Activated naive CD4-positive, alpha-beta T cell treated with anti-CD3 and anti-CD28 coated beads for 36 hours (primary cell): ENCODE data around the gene EDN2. TPM values are rescaled to one million over a fixed set of nuclear protein-coding genes. Genes with fewer than 3 reads are reported as not detected.

Source experiments
- CTCF ChIA-PET: fragments of 350-600 bp; sonication (Branson Sonifier 250); formaldehyde crosslinking; loops from one replicate; lab custom pipeline; 2021; ENCODE audit warnings: antibody characterized with exemption; lab: Charles Lee
- DNase-seq: peaks from one replicate; pipeline ENCODE4 v3.0.0-alpha.2; 2020
- H3K27ac Mint-ChIP-seq: one replicate; pipeline ENCODE4 v1.8.0; 2021; ENCODE audit warnings: mild to moderate bottlenecking, mixed read lengths
- H3K27me3 Mint-ChIP-seq: one replicate; pipeline ENCODE4 v1.8.0; 2021; ENCODE audit warnings: low read depth, mixed read lengths
- H3K36me3 Mint-ChIP-seq: one replicate; pipeline ENCODE4 v1.8.0; 2021; ENCODE audit warnings: low read depth, mixed read lengths
- H3K4me1 Mint-ChIP-seq: one replicate; pipeline ENCODE4 v1.8.0; 2021; ENCODE audit warnings: low read depth, mixed read lengths
- H3K4me3 Mint-ChIP-seq: one replicate; pipeline ENCODE4 v1.8.0; 2021; ENCODE audit warnings: mild to moderate bottlenecking, moderate library complexity, mixed read lengths
- H3K9me3 Mint-ChIP-seq: one replicate; pipeline ENCODE4 v1.8.0; 2021; ENCODE audit warnings: mixed read lengths
- intact Hi-C: fragments of 100-400 bp; cut with micrococcal nuclease; formaldehyde crosslinking; loops from one replicate; pipeline ENCODE4 v1.15.1; 2023
- total RNA-seq, 2 experiments: library from RNA; stranded (reverse); gene quantifications; one replicate each; pipeline ENCODE4 v1.2.3, GENCODE V29; 2021

EDN2 gene
- total RNA-seq, 2 experiments from 2014 or later = not detected

DNA sequence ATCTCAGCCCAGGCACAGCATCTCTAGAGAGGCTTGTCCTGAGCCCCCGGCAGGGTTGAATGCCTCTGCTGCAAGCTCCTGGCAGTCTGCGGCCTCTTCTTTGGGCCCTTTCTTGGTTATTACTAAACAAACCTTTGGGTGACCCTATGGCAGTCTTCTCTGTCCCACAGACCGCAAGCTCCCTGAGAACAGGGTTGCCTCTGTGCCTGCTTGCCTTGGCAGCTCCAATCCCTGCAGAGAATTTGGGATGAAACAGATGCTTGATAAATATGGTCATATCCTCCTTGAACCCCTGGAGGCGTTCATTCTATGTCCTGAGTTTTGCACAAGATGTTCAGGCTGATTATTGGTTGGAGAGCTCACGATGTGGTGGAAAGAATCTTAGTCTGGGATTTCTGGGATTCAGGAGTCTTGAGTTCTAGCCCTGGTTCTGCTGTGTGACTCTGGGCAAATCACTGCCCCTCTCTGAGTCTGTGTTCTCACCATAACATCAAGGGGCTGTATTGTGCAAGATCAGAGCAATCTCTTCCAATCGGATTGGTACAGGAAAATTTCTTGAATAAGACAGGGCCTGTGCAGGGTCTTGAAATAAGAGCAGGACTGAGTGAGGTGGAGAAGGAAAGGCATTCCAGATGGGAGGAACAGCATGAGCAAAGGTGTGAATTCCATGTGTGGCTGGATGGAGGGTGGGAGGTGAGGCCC is 49.6 kb downstream of the EDN2 start:
- Mint-ChIP-seq H3K27ac (no peak overlapping the region), H3K9me3 (no peaks in the 10 kb centered on the region), H3K4me3 (no peak overlapping the region), H3K27me3 (peaks cover 19% of the 10 kb centered on the region), H3K4me1 (no peaks in the 10 kb centered on the region), H3K36me3 (no peaks in the 10 kb centered on the region)
- CTCF ChIA-PET = interaction anchor here (1.1 to 2.2 kb wide), 3 partner anchors 10 to 166 kb away, joined by 4 to 7 read pairs (median 5); no protein-coding TSS in a partner anchor
- no peak for DNase-seq
- intact Hi-C loops = loop anchor here (5.0 kb wide), 2 partner anchors 113 to 153 kb away; no protein-coding TSS in a partner anchor

DNA sequence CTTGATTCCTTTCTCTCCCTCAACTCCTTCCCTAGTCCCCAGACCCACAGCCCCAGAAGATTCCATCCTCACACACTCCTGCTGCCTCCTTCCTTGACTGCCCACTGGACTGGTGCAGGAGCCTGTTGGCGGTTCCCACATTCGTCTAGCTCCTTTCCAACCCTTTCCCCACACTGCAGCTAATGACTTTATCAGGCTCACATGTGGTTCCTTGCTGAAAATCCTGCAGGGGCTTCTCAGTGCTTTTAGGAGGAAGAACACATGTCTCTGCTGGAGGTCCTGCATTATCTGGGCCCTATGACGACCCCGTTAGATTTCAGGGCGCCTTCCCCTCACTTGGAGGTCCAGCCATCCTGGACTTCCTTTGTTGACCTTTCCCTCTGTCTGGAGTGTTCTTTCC is 50.2 kb downstream of the EDN2 start:
- Mint-ChIP-seq H3K4me1 (no peaks in the 10 kb centered on the region), H3K36me3 (no peaks in the 10 kb centered on the region), H3K9me3 (no peaks in the 10 kb centered on the region), H3K27me3 (peaks cover 19% of the 10 kb centered on the region), H3K27ac (no peak overlapping the region), H3K4me3 (no peak overlapping the region)
- CTCF ChIA-PET = interaction anchor here (0.6 to 2.8 kb wide), 8 partner anchors 10 to 173 kb away, joined by 3 to 10 read pairs (median 5); no protein-coding TSS in a partner anchor
- no peak for DNase-seq
- intact Hi-C loops = loop anchor here (5.0 kb wide), 2 partner anchors 112 to 152 kb away; no protein-coding TSS in a partner anchor

DNA sequence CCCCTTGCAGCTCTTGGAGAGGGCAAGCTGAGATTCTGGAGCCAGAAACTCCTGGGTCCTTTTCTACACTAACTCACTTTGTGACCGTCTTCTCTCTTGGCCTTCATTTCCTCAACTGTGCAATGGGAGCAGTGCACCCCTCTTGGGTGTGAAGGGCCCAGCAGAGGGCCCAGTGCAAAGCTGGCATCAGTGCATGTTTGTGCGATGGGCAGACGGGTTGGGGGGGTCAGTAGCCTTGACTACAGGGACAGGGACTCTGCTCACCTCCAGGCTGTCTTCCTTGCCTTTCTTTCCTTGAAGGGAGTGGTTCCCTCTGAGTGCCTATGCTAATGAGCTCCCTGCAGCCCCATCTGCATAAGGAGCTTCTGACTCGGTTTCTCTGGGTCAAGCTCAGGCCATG is 51.0 kb downstream of the EDN2 start:
- Mint-ChIP-seq H3K4me1 (no peaks in the 10 kb centered on the region), H3K27me3 (peaks cover 19% of the 10 kb centered on the region), H3K4me3 (no peak overlapping the region), H3K27ac (no peak overlapping the region), H3K36me3 (no peaks in the 10 kb centered on the region), H3K9me3 (no peaks in the 10 kb centered on the region)
- no peak for DNase-seq
- CTCF ChIA-PET = interaction anchor here (0.6 to 2.8 kb wide), 18 partner anchors 9 to 204 kb away, joined by 3 to 10 read pairs (median 4); no protein-coding TSS in a partner anchor
- intact Hi-C loops = loop anchor here (5.0 kb wide), 2 partner anchors 111 to 151 kb away; no protein-coding TSS in a partner anchor

DNA sequence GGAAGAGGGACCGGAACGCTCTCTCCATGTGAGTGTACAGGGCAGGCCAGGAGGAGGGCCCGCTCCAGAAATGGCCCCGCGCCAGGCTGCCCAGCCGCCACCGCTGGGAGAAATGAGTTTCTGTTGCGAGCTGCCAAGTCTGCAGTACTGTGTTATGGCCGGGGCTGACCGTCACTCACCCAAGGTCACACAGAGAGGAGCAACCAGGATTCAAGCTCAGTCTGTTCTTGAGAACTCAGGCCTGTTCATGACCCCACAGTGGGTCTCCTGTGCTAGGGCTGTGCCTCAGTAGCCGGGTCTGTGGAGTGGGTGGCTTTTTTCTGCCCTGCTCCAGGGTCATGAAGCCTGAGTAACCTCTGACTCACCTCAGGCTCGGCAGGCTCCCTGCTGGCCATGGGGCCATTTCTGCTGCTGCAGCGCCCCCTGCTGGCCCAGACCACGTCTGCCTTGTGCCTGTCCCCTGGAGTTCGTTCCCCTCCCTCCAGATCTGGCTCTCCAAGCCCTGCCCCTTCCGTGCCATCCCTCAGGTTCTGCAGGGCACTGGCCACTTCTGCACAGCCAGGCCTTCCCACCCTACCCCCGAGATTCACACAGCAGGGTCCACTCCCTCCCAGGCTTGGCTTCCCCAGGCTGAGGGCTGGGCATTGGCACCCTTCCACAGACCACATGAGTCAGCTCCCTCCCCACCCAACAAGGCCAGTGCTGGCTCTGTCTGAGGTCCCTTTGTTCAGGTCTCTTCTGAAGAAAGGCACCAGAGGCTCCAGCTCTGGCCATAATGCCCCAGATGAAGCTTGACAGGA is 51.8 kb downstream of the EDN2 start:
- no peaks in the 10 kb centered on the region for H3K36me3 Mint-ChIP-seq
- CTCF ChIA-PET = interaction anchor here (0.6 to 2.8 kb wide), 21 partner anchors 9 to 465 kb away, joined by 3 to 10 read pairs (median 4); no protein-coding TSS in a partner anchor
- H3K27me3 Mint-ChIP-seq = peaks cover 19% of the 10 kb centered on the region
- peak; percentile 86 for DNase-seq
- no peaks in the 10 kb centered on the region for H3K4me1 Mint-ChIP-seq
- no peak overlapping the region for H3K27ac Mint-ChIP-seq
- H3K9me3 Mint-ChIP-seq = no peaks in the 10 kb centered on the region
- intact Hi-C loops = loop anchor here (1.0 to 5.0 kb wide), 3 partner anchors 110 to 164 kb away; no protein-coding TSS in a partner anchor
- H3K4me3 Mint-ChIP-seq = no peak overlapping the region

DNA sequence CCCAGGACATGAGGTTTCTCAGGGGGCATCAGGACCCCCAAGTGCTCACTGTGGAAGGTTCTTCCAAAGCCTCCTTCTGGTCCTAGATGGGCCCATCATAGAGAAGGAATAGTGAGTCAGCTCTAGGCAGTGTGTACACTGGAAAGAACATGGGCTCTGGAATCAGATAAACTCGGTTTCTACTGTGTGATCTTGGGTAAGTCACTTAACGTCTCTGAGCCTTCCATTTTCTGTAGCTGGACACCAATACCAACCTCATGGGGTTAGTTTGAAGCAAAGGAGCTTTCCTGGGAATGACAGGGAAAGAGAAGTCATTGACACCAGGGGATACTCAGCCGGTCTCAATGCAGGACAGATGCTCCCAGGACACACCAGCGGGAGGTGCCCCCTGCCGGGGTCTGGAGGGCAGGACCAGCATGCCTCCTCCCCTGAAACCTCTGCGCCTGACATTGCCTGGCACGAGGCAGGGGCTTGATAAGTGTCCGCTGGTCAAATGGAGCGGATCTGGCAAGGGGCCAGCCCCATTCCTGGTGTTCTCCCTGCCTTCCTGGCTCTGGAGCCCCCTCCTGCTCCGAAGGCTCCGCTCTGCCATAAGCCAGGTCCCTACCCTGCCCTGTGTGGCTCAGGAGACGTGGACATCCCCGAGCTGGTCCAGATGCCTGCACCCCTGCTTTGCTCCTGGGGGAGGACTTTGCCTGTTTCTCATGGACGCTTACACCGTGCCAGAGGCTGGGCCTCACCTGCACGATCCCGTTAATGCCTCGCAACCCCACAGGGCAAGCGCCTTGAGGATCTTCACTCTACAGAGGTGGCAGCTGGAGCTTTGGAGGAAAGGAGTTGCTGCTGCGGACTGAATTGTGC is 52.8 kb downstream of the EDN2 start:
- no peaks in the 10 kb centered on the region for H3K4me1 Mint-ChIP-seq
- DNase-seq = no peak
- peaks cover 19% of the 10 kb centered on the region for H3K27me3 Mint-ChIP-seq
- CTCF ChIA-PET = interaction anchor here (0.9 to 2.8 kb wide), 10 partner anchors 8 to 167 kb away, joined by 3 to 10 read pairs (median 4); no protein-coding TSS in a partner anchor
- no peak overlapping the region for H3K27ac Mint-ChIP-seq
- H3K36me3 Mint-ChIP-seq = no peaks in the 10 kb centered on the region
- no peak overlapping the region for H3K4me3 Mint-ChIP-seq
- intact Hi-C loops = loop anchor here (1.0 to 5.0 kb wide), 3 partner anchors 109 to 163 kb away; no protein-coding TSS in a partner anchor
- no peaks in the 10 kb centered on the region for H3K9me3 Mint-ChIP-seq

DNA sequence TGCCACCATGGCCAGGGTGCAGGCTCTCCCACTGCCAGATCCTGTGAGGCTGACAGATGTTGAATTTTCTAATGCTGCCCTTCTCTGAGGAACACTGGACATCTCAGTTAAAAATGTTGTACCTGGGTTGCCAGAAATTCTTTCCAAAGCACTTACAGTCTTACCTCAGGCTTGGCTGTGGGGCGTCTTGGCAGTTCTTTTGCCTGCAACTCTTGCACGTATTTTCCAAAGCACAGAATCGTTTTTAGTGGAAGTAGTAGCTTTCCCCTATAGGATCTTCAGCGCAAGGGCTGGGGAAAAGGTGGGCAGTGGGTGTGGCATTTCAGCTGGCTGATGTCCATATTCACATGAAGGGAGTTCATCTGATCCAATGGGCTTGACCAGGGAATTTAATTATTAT is 53.9 kb downstream of the EDN2 start:
- intact Hi-C loops = loop anchor here (5.0 kb wide), 2 partner anchors 108 to 148 kb away; no protein-coding TSS in a partner anchor

DNA sequence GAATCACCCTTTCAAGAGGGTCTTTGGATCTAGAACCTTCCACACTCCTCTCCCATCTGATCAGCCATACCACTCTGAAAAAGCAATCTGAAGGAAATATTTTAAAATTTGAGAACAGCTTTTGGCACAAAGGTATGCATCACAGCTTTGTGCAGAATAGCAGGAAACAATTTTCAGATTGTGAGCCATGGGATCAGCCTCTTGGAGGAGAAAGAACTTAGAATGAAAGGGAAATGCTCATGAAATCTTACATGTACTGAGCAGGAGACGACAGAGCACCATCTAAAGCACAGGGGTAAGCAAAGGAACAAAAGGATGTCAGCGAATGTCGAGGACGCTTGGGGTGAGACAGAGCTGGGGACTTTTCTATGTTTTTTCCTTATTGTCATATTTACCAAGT is 54.4 kb downstream of the EDN2 start:
- Mint-ChIP-seq H3K27me3 (peaks cover 17% of the 10 kb centered on the region), H3K27ac (no peak overlapping the region), H3K9me3 (no peaks in the 10 kb centered on the region), H3K4me1 (no peaks in the 10 kb centered on the region), H3K4me3 (no peak overlapping the region), H3K36me3 (no peaks in the 10 kb centered on the region)
- DNase-seq = no peak
- CTCF ChIA-PET = no interaction called here
- intact Hi-C loops = loop anchor here (5.0 kb wide), 2 partner anchors 108 to 148 kb away; no protein-coding TSS in a partner anchor

More for the DNA sequence above, 53.9 kb downstream of the EDN2 start:
- peaks cover 19% of the 10 kb centered on the region for H3K27me3 Mint-ChIP-seq
- no peaks in the 10 kb centered on the region for H3K4me1 Mint-ChIP-seq
- DNase-seq = no peak
- CTCF ChIA-PET = no interaction called here
- H3K4me3 Mint-ChIP-seq = no peak overlapping the region
- H3K27ac Mint-ChIP-seq = no peak overlapping the region
- no peaks in the 10 kb centered on the region for H3K36me3 Mint-ChIP-seq
- H3K9me3 Mint-ChIP-seq = no peaks in the 10 kb centered on the region

DNA sequence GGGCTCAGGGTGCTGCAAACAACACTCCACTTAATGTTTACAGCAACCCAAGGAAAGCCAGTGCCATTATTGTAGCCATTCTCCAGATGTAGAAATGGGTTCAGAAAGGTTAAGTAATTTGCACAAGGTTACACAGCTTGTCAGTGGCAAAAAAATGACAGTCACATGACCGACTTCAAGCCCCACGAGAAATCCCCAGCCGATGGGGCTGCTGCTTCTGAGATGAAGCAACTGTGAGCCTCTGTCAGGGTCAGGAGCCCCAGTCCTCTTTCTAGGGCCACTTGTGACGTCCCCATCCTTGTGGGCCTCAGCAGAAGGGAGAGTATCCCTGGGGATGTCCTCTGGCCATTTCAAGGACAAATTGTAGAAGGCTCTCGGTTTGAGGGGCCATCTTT is 54.8 kb downstream of the EDN2 start:
- DNase-seq = no peak
- Mint-ChIP-seq H3K27ac (no peak overlapping the region), H3K4me1 (no peaks in the 10 kb centered on the region), H3K36me3 (no peaks in the 10 kb centered on the region), H3K27me3 (peaks cover 16% of the 10 kb centered on the region), H3K4me3 (no peak overlapping the region), H3K9me3 (no peaks in the 10 kb centered on the region)
- CTCF ChIA-PET = no interaction called here
- intact Hi-C loops = loop anchor here (5.0 kb wide), 2 partner anchors 107 to 147 kb away; no protein-coding TSS in a partner anchor

Other genes with a start within 250 kb of the EDN2 start
- gene SCMH1, start 242.4 kb downstream of the EDN2 start, total RNA-seq = 10 to 100 TPM; 17.8 to 20.7 TPM
- under 1 TPM in 1 of 2 experiments, not detected in 1; 0.15 TPM for gene FOXO6, start 123.2 kb downstream of the EDN2 start, total RNA-seq